ENCODE data around the gene HAPLN1. TPM values are rescaled to one million over a fixed set of nuclear protein-coding genes. Genes with fewer than 3 reads are reported as not detected.

HAPLN1 gene
- total and polyA plus RNA-seq, 2 donors: 0.14 to 0.18 TPM

DNA sequence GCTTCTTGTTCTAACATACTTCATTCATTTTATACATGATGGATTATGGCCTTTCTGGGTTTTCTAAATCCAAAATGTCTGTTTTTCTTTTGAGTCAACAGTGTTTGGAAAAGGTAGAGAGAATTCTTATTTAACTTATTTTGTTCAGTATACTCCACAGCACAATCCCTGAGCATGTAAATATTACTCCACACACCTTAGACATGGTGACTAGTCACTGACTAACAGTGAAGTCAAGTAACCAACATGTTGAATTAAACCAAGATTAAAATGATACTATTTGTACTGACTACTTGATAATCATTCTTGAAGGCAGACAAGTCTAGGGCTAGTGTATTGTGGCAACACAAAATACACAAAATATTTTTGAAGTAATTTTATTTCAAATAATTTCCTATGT lies 55.0 kb downstream of the HAPLN1 start:
- H3K27me3 ChIP-seq (ENCODE audit: control insufficient read depth in 2 of 2, insufficient read depth in 1 of 2, low read length in 1 of 2): no peaks in the 10 kb centered on the region
- no peak overlapping the region for H3K27ac ChIP-seq (ENCODE audit: low read depth in 1 of 2, low read length in 1 of 2)
- no peak for DNase-seq (ENCODE audit: low read depth in 6 of 9, low spot score in 9 of 9)
- no peaks in the 10 kb centered on the region for H3K9me3 ChIP-seq (ENCODE audit: control insufficient read depth in 2 of 2, insufficient read depth in 1 of 2, low read length in 1 of 2)
- no peak overlapping the region for H3K4me3 ChIP-seq (ENCODE audit: low read length in 2 of 2)
- H3K4me1 ChIP-seq (ENCODE audit: control insufficient read depth in 2 of 2, insufficient read depth in 2 of 2, low read length in 2 of 2): no peaks in the 10 kb centered on the region
- H3K36me3 ChIP-seq (ENCODE audit: control insufficient read depth in 2 of 2, insufficient read depth in 2 of 2, low read length in 1 of 2): no peaks in the 10 kb centered on the region

DNA sequence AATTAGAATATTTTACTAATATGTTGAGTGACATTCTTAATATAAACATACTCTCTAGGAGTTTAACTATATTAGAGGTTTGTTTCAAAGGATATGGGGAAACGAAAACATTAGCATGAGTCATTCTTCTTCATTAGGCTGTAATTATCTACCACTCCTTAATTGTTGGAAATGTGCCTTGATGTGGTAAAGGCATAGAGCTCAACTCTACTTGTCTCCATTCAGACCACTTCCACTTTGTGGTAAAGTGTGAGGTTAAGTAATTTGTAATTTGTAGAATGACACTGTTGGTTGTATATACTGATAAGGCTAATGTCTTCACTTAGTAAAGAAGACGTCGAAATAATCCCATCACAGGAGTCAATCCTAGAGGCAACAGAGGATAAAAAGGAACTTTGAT lies 58.1 kb downstream of the HAPLN1 start:
- DNase-seq (ENCODE audit: low read depth in 6 of 9, low spot score in 9 of 9): no peak
- Histone ChIP-seq H3K4me3 (ENCODE audit: low read length in 2 of 2) (no peak overlapping the region), H3K9me3 (ENCODE audit: control insufficient read depth in 2 of 2, insufficient read depth in 1 of 2, low read length in 1 of 2) (no peaks in the 10 kb centered on the region), H3K4me1 (ENCODE audit: control insufficient read depth in 2 of 2, insufficient read depth in 2 of 2, low read length in 2 of 2) (no peaks in the 10 kb centered on the region), H3K27ac (ENCODE audit: low read depth in 1 of 2, low read length in 1 of 2) (no peak overlapping the region), H3K27me3 (ENCODE audit: control insufficient read depth in 2 of 2, insufficient read depth in 1 of 2, low read length in 1 of 2) (no peaks in the 10 kb centered on the region), H3K36me3 (ENCODE audit: control insufficient read depth in 2 of 2, insufficient read depth in 2 of 2, low read length in 1 of 2) (no peaks in the 10 kb centered on the region)
- 61% methylated on average over 3 of the region's 3 CpGs for WGBS

GRCh38 chr5:83657807-83658525 lies 62.7 kb downstream of the HAPLN1 start:
- H3K36me3 ChIP-seq (ENCODE audit: control insufficient read depth in 2 of 2, insufficient read depth in 2 of 2, low read length in 1 of 2): no peaks in the 10 kb centered on the region
- no peak overlapping the region for H3K4me3 ChIP-seq (ENCODE audit: low read length in 2 of 2)
- no peaks in the 10 kb centered on the region for H3K9me3 ChIP-seq (ENCODE audit: control insufficient read depth in 2 of 2, insufficient read depth in 1 of 2, low read length in 1 of 2)
- H3K4me1 ChIP-seq (ENCODE audit: control insufficient read depth in 2 of 2, insufficient read depth in 2 of 2, low read length in 2 of 2): no peaks in the 10 kb centered on the region
- H3K27ac ChIP-seq (ENCODE audit: low read depth in 1 of 2, low read length in 1 of 2): no peak overlapping the region
- no peaks in the 10 kb centered on the region for H3K27me3 ChIP-seq (ENCODE audit: control insufficient read depth in 2 of 2, insufficient read depth in 1 of 2, low read length in 1 of 2)
- no peak for DNase-seq (ENCODE audit: low read depth in 6 of 9, low spot score in 9 of 9)
- 95% methylated on average over 1 of the region's 1 CpG for WGBS

- Histone ChIP-seq H3K27me3 (ENCODE audit: control insufficient read depth in 2 of 2, insufficient read depth in 1 of 2, low read length in 1 of 2) (no peaks in the 10 kb centered on the region), H3K4me1 (ENCODE audit: control insufficient read depth in 2 of 2, insufficient read depth in 2 of 2, low read length in 2 of 2) (no peaks in the 10 kb centered on the region), H3K9me3 (ENCODE audit: control insufficient read depth in 2 of 2, insufficient read depth in 1 of 2, low read length in 1 of 2) (no peaks in the 10 kb centered on the region), H3K36me3 (ENCODE audit: control insufficient read depth in 2 of 2, insufficient read depth in 2 of 2, low read length in 1 of 2) (no peaks in the 10 kb centered on the region), H3K27ac (ENCODE audit: low read depth in 1 of 2, low read length in 1 of 2) (no peak overlapping the region), H3K4me3 (ENCODE audit: low read length in 2 of 2) (no peak overlapping the region)
- 93% methylated on average over 1 of the region's 1 CpG for WGBS
- no peak for DNase-seq (ENCODE audit: low read depth in 6 of 9, low spot score in 9 of 9)
Measured at GRCh38 chr5:83654427-83654994, 66.1 kb downstream of the HAPLN1 start.

- no peaks in the 10 kb centered on the region for H3K9me3 ChIP-seq (ENCODE audit: control insufficient read depth in 2 of 2, insufficient read depth in 1 of 2, low read length in 1 of 2)
- no peak for DNase-seq (ENCODE audit: low read depth in 6 of 9, low spot score in 9 of 9)
- no peak overlapping the region for H3K27ac ChIP-seq (ENCODE audit: low read depth in 1 of 2, low read length in 1 of 2)
- WGBS: 82% methylated on average over 2 of the region's 2 CpGs
- H3K27me3 ChIP-seq (ENCODE audit: control insufficient read depth in 2 of 2, insufficient read depth in 1 of 2, low read length in 1 of 2): no peaks in the 10 kb centered on the region
- H3K36me3 ChIP-seq (ENCODE audit: control insufficient read depth in 2 of 2, insufficient read depth in 2 of 2, low read length in 1 of 2): no peaks in the 10 kb centered on the region
- no peaks in the 10 kb centered on the region for H3K4me1 ChIP-seq (ENCODE audit: control insufficient read depth in 2 of 2, insufficient read depth in 2 of 2, low read length in 2 of 2)
- H3K4me3 ChIP-seq (ENCODE audit: low read length in 2 of 2): no peak overlapping the region
Measured at GRCh38 chr5:83653669-83654068, 67.0 kb downstream of the HAPLN1 start.

- WGBS: 46% methylated on average over 1 of the region's 1 CpG
Measured at GRCh38 chr5:83645936-83646335, 74.7 kb downstream of the HAPLN1 start.

GRCh38 chr5:83644301-83644700 lies 76.4 kb downstream of the HAPLN1 start:
- no peak for DNase-seq (ENCODE audit: low read depth in 6 of 9, low spot score in 9 of 9)
- H3K4me1 ChIP-seq (ENCODE audit: control insufficient read depth in 2 of 2, insufficient read depth in 2 of 2, low read length in 2 of 2): no peaks in the 10 kb centered on the region
- no peak overlapping the region for H3K27ac ChIP-seq (ENCODE audit: low read depth in 1 of 2, low read length in 1 of 2)
- no peaks in the 10 kb centered on the region for H3K27me3 ChIP-seq (ENCODE audit: control insufficient read depth in 2 of 2, insufficient read depth in 1 of 2, low read length in 1 of 2)
- H3K36me3 ChIP-seq (ENCODE audit: control insufficient read depth in 2 of 2, insufficient read depth in 2 of 2, low read length in 1 of 2): no peaks in the 10 kb centered on the region
- WGBS: 97% methylated on average over 14 of the region's 14 CpGs
- no peaks in the 10 kb centered on the region for H3K9me3 ChIP-seq (ENCODE audit: control insufficient read depth in 2 of 2, insufficient read depth in 1 of 2, low read length in 1 of 2)
- H3K4me3 ChIP-seq (ENCODE audit: low read length in 2 of 2): no peak overlapping the region

More at GRCh38 chr5:83645936-83646335, 74.7 kb downstream of the HAPLN1 start:
- Histone ChIP-seq H3K27me3 (ENCODE audit: control insufficient read depth in 2 of 2, insufficient read depth in 1 of 2, low read length in 1 of 2) (no peaks in the 10 kb centered on the region), H3K4me3 (ENCODE audit: low read length in 2 of 2) (no peak overlapping the region), H3K27ac (ENCODE audit: low read depth in 1 of 2, low read length in 1 of 2) (no peak overlapping the region), H3K9me3 (ENCODE audit: control insufficient read depth in 2 of 2, insufficient read depth in 1 of 2, low read length in 1 of 2) (no peaks in the 10 kb centered on the region), H3K4me1 (ENCODE audit: control insufficient read depth in 2 of 2, insufficient read depth in 2 of 2, low read length in 2 of 2) (no peaks in the 10 kb centered on the region), H3K36me3 (ENCODE audit: control insufficient read depth in 2 of 2, insufficient read depth in 2 of 2, low read length in 1 of 2) (no peaks in the 10 kb centered on the region)
- no peak for DNase-seq (ENCODE audit: low read depth in 6 of 9, low spot score in 9 of 9)

GRCh38 chr5:83641946-83642345 lies 78.7 kb downstream of the HAPLN1 start:
- 93% methylated on average over 3 of the region's 3 CpGs for WGBS
- no peak for DNase-seq (ENCODE audit: low read depth in 6 of 9, low spot score in 9 of 9)
- Histone ChIP-seq H3K9me3 (ENCODE audit: control insufficient read depth in 2 of 2, insufficient read depth in 1 of 2, low read length in 1 of 2) (no peaks in the 10 kb centered on the region), H3K4me3 (ENCODE audit: low read length in 2 of 2) (no peak overlapping the region), H3K36me3 (ENCODE audit: control insufficient read depth in 2 of 2, insufficient read depth in 2 of 2, low read length in 1 of 2) (no peaks in the 10 kb centered on the region), H3K4me1 (ENCODE audit: control insufficient read depth in 2 of 2, insufficient read depth in 2 of 2, low read length in 2 of 2) (no peaks in the 10 kb centered on the region), H3K27ac (ENCODE audit: low read depth in 1 of 2, low read length in 1 of 2) (no peak overlapping the region), H3K27me3 (ENCODE audit: control insufficient read depth in 2 of 2, insufficient read depth in 1 of 2, low read length in 1 of 2) (no peaks in the 10 kb centered on the region)

- 96% methylated on average over 1 of the region's 1 CpG for WGBS
Measured at GRCh38 chr5:83639911-83640310, 80.7 kb downstream of the HAPLN1 start.

More at GRCh38 chr5:83639911-83640310, 80.7 kb downstream of the HAPLN1 start:
- no peaks in the 10 kb centered on the region for H3K27me3 ChIP-seq (ENCODE audit: control insufficient read depth in 2 of 2, insufficient read depth in 1 of 2, low read length in 1 of 2)
- DNase-seq (ENCODE audit: low read depth in 6 of 9, low spot score in 9 of 9): no peak
- no peaks in the 10 kb centered on the region for H3K4me1 ChIP-seq (ENCODE audit: control insufficient read depth in 2 of 2, insufficient read depth in 2 of 2, low read length in 2 of 2)
- no peaks in the 10 kb centered on the region for H3K9me3 ChIP-seq (ENCODE audit: control insufficient read depth in 2 of 2, insufficient read depth in 1 of 2, low read length in 1 of 2)
- no peak overlapping the region for H3K27ac ChIP-seq (ENCODE audit: low read depth in 1 of 2, low read length in 1 of 2)
- no peaks in the 10 kb centered on the region for H3K36me3 ChIP-seq (ENCODE audit: control insufficient read depth in 2 of 2, insufficient read depth in 2 of 2, low read length in 1 of 2)
- H3K4me3 ChIP-seq (ENCODE audit: low read length in 2 of 2): no peak overlapping the region

Measured in thymus (tissue), 11 donors.